SU-DHL-6 (cell line): ENCODE measurements around the gene PDRG1.

Experiments used
- H2AFZ ChIP-seq: fragments of 200-600 bp; sonication (generic); 2 replicates; pipeline ENCODE4 v1.6.1; 2014; ENCODE audit warnings: low read depth, mild to moderate bottlenecking, moderate library complexity, mixed read lengths, antibody characterized with exemption, low read length; ENCODE audit not compliant: severe bottlenecking
- H3F3A ChIP-seq: fragments of 200-600 bp; shearing (Covaris generic); 2 replicates; pipeline ENCODE4 v1.6.0; 2016; ENCODE audit warnings: antibody characterized with exemption, mild to moderate bottlenecking; ENCODE audit not compliant: insufficient read depth
- H3K27ac ChIP-seq: fragments of 200-600 bp; sonication (generic); 2 replicates; pipeline ENCODE4 v1.5.1; 2016; ENCODE audit warnings: low read depth, mild to moderate bottlenecking, low read length, moderate library complexity, mixed read lengths
- H3K27me3 ChIP-seq: fragments of 200-600 bp; sonication (generic), shearing (Covaris generic); 2 replicates; pipeline ENCODE4 v1.6.0; 2014; ENCODE audit warnings: mild to moderate bottlenecking, low read length
- H3K36me3 ChIP-seq: fragments of 200-600 bp; sonication (generic); 2 replicates; pipeline ENCODE4 v1.6.1; 2014; ENCODE audit warnings: mild to moderate bottlenecking, low read length, mixed read lengths
- H3K4me2 ChIP-seq: fragments of 300-600, 200-600 bp; shearing (Covaris generic), sonication (generic); 2 replicates; pipeline ENCODE4 v1.6.0; 2014; ENCODE audit warnings: low read length, low read depth, mild to moderate bottlenecking; ENCODE audit not compliant: poor library complexity, severe bottlenecking
- H3K4me3 ChIP-seq: fragments of 200-600 bp; sonication (generic); 2 replicates; pipeline ENCODE4 v1.5.1; 2014; ENCODE audit warnings: antibody characterized with exemption, low read length, mild to moderate bottlenecking, mixed read lengths; ENCODE audit not compliant: insufficient read depth, poor library complexity, severe bottlenecking
- H3K79me2 ChIP-seq: fragments of 200-600 bp; sonication (generic); 2 replicates; pipeline ENCODE4 v1.6.1; 2014; ENCODE audit warnings: mild to moderate bottlenecking, low read length, moderate library complexity; ENCODE audit not compliant: insufficient read depth
- H3K9ac ChIP-seq: fragments of 200-600 bp; sonication (generic); 2 replicates; pipeline ENCODE4 v1.7.0; 2014; ENCODE audit warnings: mild to moderate bottlenecking, low read length
- H3K9me2 ChIP-seq: fragments of 200-600 bp; sonication (generic); replicated peaks from 2 replicates; pipeline ENCODE4 v1.6.1; 2014; ENCODE audit warnings: low read length; ENCODE audit not compliant: insufficient read depth
- H3K9me3 ChIP-seq: fragments of 200-600 bp; sonication (generic); 2 replicates; pipeline ENCODE4 v1.6.1; 2014; ENCODE audit warnings: low read length, mixed read lengths; ENCODE audit not compliant: insufficient read depth
- H4K20me1 ChIP-seq: fragments of 200-600 bp; sonication (generic); 2 replicates; pipeline ENCODE4 v1.6.1; 2014; ENCODE audit warnings: low read depth, mild to moderate bottlenecking, antibody characterized with exemption, low read length, moderate library complexity, mixed read lengths
- CTCF ChIP-seq: fragments of 200-600 bp; sonication (generic); IDR thresholded peaks from one replicate; pipeline ENCODE4 v1.5.1; 2017; ENCODE audit warnings: antibody characterized with exemption, mild to moderate bottlenecking, low read length, moderate library complexity; ENCODE audit not compliant: insufficient read depth, poor library complexity, severe bottlenecking
- EZH2phosphoT487 ChIP-seq: fragments of 200-600 bp; sonication (generic), shearing (Covaris generic); conservative IDR thresholded peaks from 2 replicates; pipeline ENCODE4 v1.6.1; 2018; ENCODE audit warnings: mild to moderate bottlenecking, antibody characterized with exemption, low read length, moderate library complexity, mixed read lengths

PDRG1 gene

GRCh38 chr20:31896049-31896448, 55.8 kb downstream of the PDRG1 start:
- Histone ChIP-seq H3K9me3 (no peaks in the 10 kb centered on the region), H3K9me2 (no peaks in the 10 kb centered on the region), H2AFZ (no peak overlapping the region), H3K4me3 (no peak overlapping the region), H3K36me3 (no peaks in the 10 kb centered on the region), H3K9ac (no peak overlapping the region), H3K79me2 (no peaks in the 10 kb centered on the region), H3K27ac (no peak overlapping the region), H4K20me1 (no peaks in the 10 kb centered on the region), H3K27me3 (no peaks in the 10 kb centered on the region), H3K4me2 (no peak overlapping the region), H3F3A (no peaks in the 10 kb centered on the region)
- no peak for TF ChIP-seq EZH2phosphoT487
- no peak for TF ChIP-seq CTCF

GRCh38 chr20:31894980-31895675, 56.7 kb downstream of the PDRG1 start:
- H3K4me2 ChIP-seq, result peak overlapping the region; percentile 42
- H4K20me1 ChIP-seq, result no peaks in the 10 kb centered on the region
- no peak overlapping the region for H3K27ac ChIP-seq
- no peaks in the 10 kb centered on the region for H3K9me3 ChIP-seq
- TF ChIP-seq EZH2phosphoT487 (no peak), CTCF (no peak)
- H3K9me2 ChIP-seq, result no peaks in the 10 kb centered on the region
- no peaks in the 10 kb centered on the region for H3K79me2 ChIP-seq
- H3K27me3 ChIP-seq, result no peaks in the 10 kb centered on the region
- no peaks in the 10 kb centered on the region for H3F3A ChIP-seq
- H3K9ac ChIP-seq, result peak overlapping the region; percentile 21; the same call in 1 of the 2 replicates
- no peaks in the 10 kb centered on the region for H3K36me3 ChIP-seq
- peak overlapping the region; percentile 90 for H2AFZ ChIP-seq
- H3K4me3 ChIP-seq, result no peak overlapping the region
